Ovary (tissue), 9 donors: ENCODE results near the gene B4GALT5. TPM values are rescaled to one million over a fixed set of nuclear protein-coding genes. Genes with fewer than 3 reads are reported as not detected.

Experiments
- DNase-seq, 5 donors: peaks; one replicate each; pipeline ENCODE4 v3.0.0-alpha.2; 2019 to 2020
- H3K27ac ChIP-seq, 2 donors: fragments of 200-600 bp; one replicate each; pipeline versions ENCODE4 v1.5.1 to v1.8.0; 2019 to 2022
- H3K27me3 ChIP-seq: fragments of 200-600 bp; one replicate; pipeline ENCODE4 v1.8.0; 2022
- H3K36me3 ChIP-seq: fragments of 200-600 bp; sonication (generic); one replicate; pipeline ENCODE4 v1.5.1; 2019
- H3K4me1 ChIP-seq: one replicate; pipeline ENCODE4 v1.8.1; 2013; ENCODE audit warnings: mild to moderate bottlenecking, moderate library complexity; ENCODE audit not compliant: insufficient read depth
- H3K4me3 ChIP-seq: fragments of 200-600 bp; sonication (generic); one replicate; pipeline ENCODE4 v1.5.1; 2017
- H3K9me3 ChIP-seq, 2 donors: fragments of 200-600 bp in 1 of 2; sonication (generic) in 1 of 2; one replicate each; pipeline versions ENCODE4 v1.5.1 to v1.8.1; 2013 to 2019; ENCODE audit warnings: mild to moderate bottlenecking in 1 of 2, moderate library complexity in 1 of 2
- EP300 ChIP-seq: sonication (generic); formaldehyde crosslinking; IDR thresholded peaks from one replicate; pipeline ENCODE4 v1.6.1; 2017; ENCODE audit warnings: antibody characterized with exemption
- POLR2A ChIP-seq: fragments of 450-650 bp; IDR thresholded peaks from one replicate; pipeline ENCODE4 v1.6.1; 2017; ENCODE audit warnings: antibody characterized with exemption, mild to moderate bottlenecking, moderate library complexity
- WGBS, 3 donors: extraction: QIAGEN DNeasy Blood & Tissue Kit in 1 of 3; methylation state at CpG; one replicate each; pipeline versions ENCODE4 v1.1.5 to v1.1.7; 2013 to 2017; 5-methylcytosine and 5-hydroxymethylcytosine counted together
- intact Hi-C, 4 donors: fragments of 100-400 bp; cut with DNase I; formaldehyde crosslinking; loops; one replicate each; pipeline versions ENCODE4 v1.11.0 to v1.15.1; 2022 to 2023
- polyA plus RNA-seq, 2 donors: library from polyadenylated mRNA; stranded (reverse); fragments of 200-250 nt in 1 of 2; fragments of 350-450 nt in 1 of 2; fragmentation: Illumina TruSeq in 1 of 2; extraction: RNeasy Lipid Tissue Mini Kit (QIAGEN cat#74804) in 1 of 2; gene quantifications; one replicate each; pipeline ENCODE4 v1.2.3, GENCODE V29; 2013 to 2014
- total RNA-seq, 7 donors: library from RNA; depleted of rRNA in 2 of 7; stranded (reverse); fragments of >200 nt in 2 of 7; fragmentation: NEBNext Ultra II Directional in 3 of 7; extraction: Animal tissue kit (Norgen Biotek cat#: 25700) in 3 of 7; gene quantifications; one replicate each; pipeline versions ENCODE4 v1.1.0 to v1.2.4, GENCODE V29; 2016 to 2023
- TF ChIP-seq, protein P1 (sequence below), 3 donors: fragments of 450-650 bp in 2 of 3; fragments of 200-600 bp in 1 of 3; IDR thresholded peaks; one replicate each; pipeline versions ENCODE4 v1.5.1 to v1.8.0; 2016 to 2022; ENCODE audit warnings: antibody characterized with exemption in 3 of 3, mild to moderate bottlenecking in 1 of 3
- donor health status: DM: no; HTN: no; CAD: no; lungs with moderate emphysema.
- donor health status: DM: no; HTN: no; CAD: no.
- donor health status: Bipolar disorder and iron deficiency.
- donor health status: DM: yes; HTN: yes; CAD: no.
- donor health status: DM: no; HTN: no; CAD: no.
- donor health status: DM: yes; HTN: yes; CAD: no.

Gene B4GALT5
- total and polyA plus RNA-seq, 9 donors, result 19.0 to 53.6 (median 37.7) TPM

DNA sequence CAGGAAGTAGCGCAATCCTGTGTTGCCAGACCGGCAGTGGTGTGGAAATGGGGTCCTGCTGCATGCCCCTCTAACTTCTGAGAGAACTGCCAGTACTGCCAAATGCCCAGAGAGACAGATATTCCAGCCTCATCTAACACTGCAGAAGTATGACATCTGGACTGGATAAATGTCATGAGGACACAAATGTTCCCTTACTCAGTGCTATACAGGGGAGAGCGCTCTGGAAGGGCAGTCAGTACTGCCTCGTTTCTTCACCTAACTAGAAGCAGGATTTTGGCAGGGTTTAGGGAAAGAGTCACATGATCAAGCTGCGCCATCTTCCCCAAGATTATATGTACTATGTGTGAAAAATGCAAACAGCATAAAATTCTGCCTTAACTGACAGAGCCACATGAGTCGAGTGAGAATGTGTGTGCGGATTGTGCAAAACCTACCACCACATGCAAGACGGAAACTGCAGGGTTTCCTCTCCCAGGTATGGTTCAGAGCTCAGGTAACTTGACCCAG is 59.7 kb downstream of the B4GALT5 start:
- TF ChIP-seq, protein P1, sequence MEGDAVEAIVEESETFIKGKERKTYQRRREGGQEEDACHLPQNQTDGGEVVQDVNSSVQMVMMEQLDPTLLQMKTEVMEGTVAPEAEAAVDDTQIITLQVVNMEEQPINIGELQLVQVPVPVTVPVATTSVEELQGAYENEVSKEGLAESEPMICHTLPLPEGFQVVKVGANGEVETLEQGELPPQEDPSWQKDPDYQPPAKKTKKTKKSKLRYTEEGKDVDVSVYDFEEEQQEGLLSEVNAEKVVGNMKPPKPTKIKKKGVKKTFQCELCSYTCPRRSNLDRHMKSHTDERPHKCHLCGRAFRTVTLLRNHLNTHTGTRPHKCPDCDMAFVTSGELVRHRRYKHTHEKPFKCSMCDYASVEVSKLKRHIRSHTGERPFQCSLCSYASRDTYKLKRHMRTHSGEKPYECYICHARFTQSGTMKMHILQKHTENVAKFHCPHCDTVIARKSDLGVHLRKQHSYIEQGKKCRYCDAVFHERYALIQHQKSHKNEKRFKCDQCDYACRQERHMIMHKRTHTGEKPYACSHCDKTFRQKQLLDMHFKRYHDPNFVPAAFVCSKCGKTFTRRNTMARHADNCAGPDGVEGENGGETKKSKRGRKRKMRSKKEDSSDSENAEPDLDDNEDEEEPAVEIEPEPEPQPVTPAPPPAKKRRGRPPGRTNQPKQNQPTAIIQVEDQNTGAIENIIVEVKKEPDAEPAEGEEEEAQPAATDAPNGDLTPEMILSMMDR (IDR thresholded peaks at IDR 0.05), result no peak
- TF ChIP-seq EP300, result no peak
- TF ChIP-seq POLR2A, result no peak
- no peaks in the 10 kb centered on the region for H3K36me3 ChIP-seq
- H3K4me3 ChIP-seq, result no peak overlapping the region
- H3K4me1 ChIP-seq, result peaks cover 4% of the 10 kb centered on the region
- H3K27ac ChIP-seq, result no peak overlapping the region
- 82 to 92% (median 84%) methylated on average over 8 of the region's 8 CpGs for WGBS, 3 donors
- DNase-seq, result no peak
- intact Hi-C loops, result no loop called here
- no peaks in the 10 kb centered on the region for H3K27me3 ChIP-seq
- H3K9me3 ChIP-seq, result no peaks in the 10 kb centered on the region

DNA sequence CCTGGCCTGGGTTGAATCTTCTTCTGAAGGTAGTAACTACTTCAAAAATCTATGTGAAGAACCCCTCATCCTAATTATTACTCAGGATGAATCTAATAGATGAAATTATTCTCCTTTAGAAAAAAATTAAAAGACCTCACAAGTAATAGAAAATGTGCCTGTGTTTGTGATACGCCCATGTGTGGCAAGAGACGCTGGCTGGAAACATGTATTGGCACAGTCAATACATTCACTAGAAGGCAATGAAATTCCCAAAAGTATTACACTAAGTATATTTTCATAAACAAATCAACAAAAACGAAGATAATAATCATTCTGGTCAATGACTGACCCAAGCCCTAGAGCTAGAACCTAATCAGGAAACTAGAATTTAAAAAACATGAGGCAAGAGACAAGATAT is 64.0 kb downstream of the B4GALT5 start:
- no peaks in the 10 kb centered on the region for H3K9me3 ChIP-seq
- no peaks in the 10 kb centered on the region for H3K4me1 ChIP-seq
- DNase-seq, result no peak
- H3K4me3 ChIP-seq, result no peak overlapping the region
- TF ChIP-seq POLR2A (no peak), EP300 (no peak)
- TF ChIP-seq, protein P1 (IDR thresholded peaks at IDR 0.05), result no peak
- no peak overlapping the region for H3K27ac ChIP-seq
- H3K36me3 ChIP-seq, result no peaks in the 10 kb centered on the region
- H3K27me3 ChIP-seq, result no peaks in the 10 kb centered on the region
- WGBS, 3 donors, result 71 to 84% (median 81%) methylated on average over 3 of the region's 3 CpGs
- intact Hi-C loops, result no loop called here

- H3K27ac ChIP-seq, result no peak overlapping the region
- H3K4me1 ChIP-seq, result no peaks in the 10 kb centered on the region
- H3K4me3 ChIP-seq, result no peak overlapping the region
- DNase-seq, result no peak
- no peaks in the 10 kb centered on the region for H3K36me3 ChIP-seq
- 91 to 93% (median 93%) methylated on average over 6 of the region's 6 CpGs for WGBS, 3 donors
- TF ChIP-seq, protein P1 (IDR thresholded peaks at IDR 0.05), result no peak
- TF ChIP-seq EP300 (no peak), POLR2A (no peak)
- intact Hi-C loops, result no loop called here
- H3K27me3 ChIP-seq, result no peaks in the 10 kb centered on the region
- H3K9me3 ChIP-seq, result no peaks in the 10 kb centered on the region
Measured at GRCh38 chr20:49647550-49647949, 66.1 kb downstream of the B4GALT5 start.

DNA sequence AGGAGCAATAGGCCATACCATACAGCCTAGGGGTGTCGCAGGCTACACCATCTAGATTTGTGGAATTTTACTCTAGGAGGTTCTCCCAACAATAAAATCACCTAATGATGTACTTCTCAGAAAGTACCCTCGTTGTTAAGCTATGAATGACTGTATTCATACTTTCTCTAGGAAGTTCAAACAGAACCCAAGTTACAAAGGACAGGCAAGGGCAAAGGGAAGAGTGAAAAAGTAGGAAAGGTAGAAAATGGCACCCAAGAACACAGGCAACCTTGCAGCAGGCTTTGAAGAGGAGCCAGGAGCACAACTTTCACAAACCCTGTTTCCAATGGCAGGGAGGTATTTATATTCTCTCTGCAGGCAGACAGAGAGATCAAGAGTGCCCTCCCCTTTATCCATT is 67.2 kb downstream of the B4GALT5 start:
- Histone ChIP-seq H3K27ac (no peak overlapping the region), H3K9me3 (no peaks in the 10 kb centered on the region), H3K36me3 (no peaks in the 10 kb centered on the region), H3K4me3 (no peak overlapping the region), H3K27me3 (no peaks in the 10 kb centered on the region), H3K4me1 (no peaks in the 10 kb centered on the region)
- WGBS, 3 donors, result 84 to 92% (median 89%) methylated on average over 2 of the region's 2 CpGs
- TF ChIP-seq POLR2A (no peak), EP300 (no peak)
- TF ChIP-seq, protein P1 (IDR thresholded peaks at IDR 0.05), result no peak
- intact Hi-C loops, result no loop called here
- no peak for DNase-seq
